Transverse colon (tissue), 4 donors: ENCODE results near the gene PNPLA4.

ENCODE experiments used
- CTCF ChIP-seq, 5 experiments: fragments of 200-600 bp in 3 of 5; fragments of 450-650 bp in 2 of 5; sonication (generic) in 3 of 5; IDR thresholded peaks; 1 replicate in 2 of 5; 2 replicates in 3 of 5; pipeline ENCODE4 v1.5.1; 2016 to 2017; ENCODE audit warnings: antibody characterized with exemption in 5 of 5, inconsistent platforms in 3 of 5, mild to moderate bottlenecking in 2 of 5, moderate library complexity in 1 of 5
- POLR2A ChIP-seq: fragments of 450-650 bp; IDR thresholded peaks from one replicate; pipeline ENCODE4 v1.6.1; 2016; ENCODE audit warnings: antibody characterized with exemption, mild to moderate bottlenecking, moderate library complexity
- POLR2AphosphoS5 ChIP-seq, 3 donors: sonication (generic); formaldehyde crosslinking; IDR thresholded peaks; one replicate each; pipeline ENCODE4 v1.6.1; 2016; ENCODE audit warnings: antibody characterized with exemption in 3 of 3

GRCh38 chrX:7852166-7852565, 75.0 kb downstream of the PNPLA4 start:
- TF ChIP-seq CTCF (IDR thresholded peaks at IDR 0.05) (no peak), POLR2A (no peak), POLR2AphosphoS5 (IDR thresholded peaks at IDR 0.05) (no peak)
